HL-60 (cell line): ENCODE measurements around the gene NHSL2.

Source experiments
- DNase-seq, 2 experiments: peaks; one replicate each; pipeline ENCODE4 v3.0.0-alpha.2; 2010 to 2020; ENCODE audit warnings: low read depth in 1 of 2, low spot score in 1 of 2
- H3K27ac ChIP-seq: fragments of 250-450 bp; sonication (Bioruptor Pico); replicated peaks from 2 replicates; pipeline ENCODE4 v1.5.1; 2020; ENCODE audit warnings: mild to moderate bottlenecking, moderate library complexity
- H3K27me3 ChIP-seq: fragments of 250-450 bp; sonication (Bioruptor Pico); 2 replicates; pipeline ENCODE4 v1.5.1; 2021; ENCODE audit warnings: mild to moderate bottlenecking, moderate library complexity; ENCODE audit not compliant: insufficient read depth, poor library complexity, severe bottlenecking
- H3K4me3 ChIP-seq: replicated peaks from 2 replicates; pipeline ENCODE4 v1.5.1; 2011; ENCODE audit warnings: mild to moderate bottlenecking, control low read depth, low read length; ENCODE audit not compliant: insufficient read depth
- CTCF ChIP-seq: IDR thresholded peaks from one replicate; pipeline ENCODE4 v1.5.1; 2011; ENCODE audit warnings: low read length, control low read depth, inconsistent platforms; ENCODE audit not compliant: insufficient read depth
- GABPA ChIP-seq: IDR thresholded peaks from 2 replicates; pipeline ENCODE4 v1.6.1; 2012; ENCODE audit warnings: low read depth
- POLR2AphosphoS5 ChIP-seq: IDR thresholded peaks from 2 replicates; pipeline ENCODE4 v1.6.1; 2012; ENCODE audit warnings: low read depth
- REST ChIP-seq: IDR thresholded peaks from 2 replicates; pipeline ENCODE4 v1.6.1; 2012; ENCODE audit warnings: low read depth; ENCODE audit not compliant: insufficient replicate concordance
- SPI1 ChIP-seq: IDR thresholded peaks from 2 replicates; pipeline ENCODE4 v1.6.1; 2012; ENCODE audit warnings: low read depth, mild to moderate bottlenecking, borderline replicate concordance

The NHSL2 gene

GRCh38 chrX:72128881-72129280, 218.2 kb downstream of the NHSL2 start:
- peaks cover 7% of the 10 kb centered on the region for H3K27me3 ChIP-seq

GRCh38 chrX:72129661-72130060, 219.0 kb downstream of the NHSL2 start:
- no peak for DNase-seq
- Histone ChIP-seq H3K27me3 (peaks cover 7% of the 10 kb centered on the region), H3K4me3 (no peak overlapping the region), H3K27ac (no peak overlapping the region)
- TF ChIP-seq SPI1 (no peak), CTCF (no peak)

More at GRCh38 chrX:72128881-72129280, 218.2 kb downstream of the NHSL2 start:
- H3K27ac ChIP-seq = no peak overlapping the region
- H3K4me3 ChIP-seq = no peak overlapping the region
- no peak for TF ChIP-seq GABPA
- TF ChIP-seq CTCF = no peak
- no peak for TF ChIP-seq SPI1
- no peak for TF ChIP-seq POLR2AphosphoS5
- TF ChIP-seq REST = no peak
- DNase-seq = no peak

GRCh38 chrX:72130156-72130761, 219.6 kb downstream of the NHSL2 start:
- Histone ChIP-seq H3K4me3 (no peak overlapping the region), H3K27me3 (peaks cover 7% of the 10 kb centered on the region), H3K27ac (no peak overlapping the region)
- no peak for TF ChIP-seq SPI1
- no peak for TF ChIP-seq CTCF
- no peak for TF ChIP-seq GABPA
- no peak for TF ChIP-seq POLR2AphosphoS5
- TF ChIP-seq REST = no peak
- no peak for DNase-seq

GRCh38 chrX:72130762-72131250, 220.2 kb downstream of the NHSL2 start:
- H3K4me3 ChIP-seq = 0 out of 2 replicates have a peak overlapping the region, but pooled peaks have one; percentile 25
- TF ChIP-seq GABPA (no peak), POLR2AphosphoS5 (no peak), REST (no peak), CTCF (no peak)
- no peak overlapping the region for H3K27ac ChIP-seq
- DNase-seq = no peak
- H3K27me3 ChIP-seq = peaks cover 7% of the 10 kb centered on the region
